SK-N-SH (cell line): ENCODE results near the gene HPCA. TPM values are rescaled to one million over a fixed set of nuclear protein-coding genes. Genes with fewer than 3 reads are reported as not detected.

Experiments used
- CTCF ChIA-PET: fragments of 300-600, 350-600 bp; formaldehyde crosslinking; extraction: SDS; loops from one replicate; lab custom pipeline; 2021; lab: Yijun Ruan, JAX
- POLR2A ChIA-PET: fragments of 350-600 bp; sonication (Branson Sonifier 250); formaldehyde crosslinking; extraction: SDS; loops from one replicate; lab custom pipeline; 2020; ENCODE audit warnings: antibody characterized with exemption, inconsistent platforms; lab: Yijun Ruan, JAX
- DNase-seq: peaks from one replicate; pipeline ENCODE4 v3.0.0; 2012
- H2AFZ ChIP-seq: fragments of 200-600 bp; sonication (generic); 2 replicates; pipeline ENCODE4 v1.8.1; 2016; ENCODE audit warnings: antibody characterized with exemption, mild to moderate bottlenecking, low read depth
- H3F3A ChIP-seq: fragments of 200-600 bp; sonication (generic); replicated peaks from 2 replicates; pipeline ENCODE3; 2016; ENCODE audit warnings: antibody characterized with exemption, mild to moderate bottlenecking; ENCODE audit not compliant: insufficient read depth
- H3K27ac ChIP-seq, 2 experiments: fragments of 200-500 bp in 1 of 2; fragments of 200-600 bp in 1 of 2; sonication (Bioruptor generic) in 1 of 2; sonication (generic), shearing (Covaris generic) in 1 of 2; 2 replicates each; pipeline versions ENCODE4 v1.5.1 to v1.6.1; 2014 to 2016; ENCODE audit warnings: low read depth in 2 of 2, inconsistent platforms in 1 of 2, low read length in 1 of 2, mild to moderate bottlenecking in 1 of 2, mixed read lengths in 1 of 2
- H3K27me3 ChIP-seq: fragments of 200-600 bp; sonication (generic), shearing (Covaris generic); 2 replicates; pipeline ENCODE4 v1.6.1; 2016; ENCODE audit warnings: mixed run types; ENCODE audit not compliant: insufficient read depth
- H3K36me3 ChIP-seq, 2 experiments: fragments of 200-500 bp in 1 of 2; fragments of 200-600 bp in 1 of 2; sonication (Bioruptor generic) in 1 of 2; sonication (generic) in 1 of 2; replicated peaks in 1 of 2; 2 replicates each; pipeline versions ENCODE3 to v1.5.1; 2014 to 2016; ENCODE audit warnings: low read length in 1 of 2, mild to moderate bottlenecking in 1 of 2; ENCODE audit not compliant: insufficient read depth in 2 of 2, control insufficient read depth in 1 of 2
- H3K4me1 ChIP-seq, 2 experiments: fragments of 200-500 bp in 1 of 2; fragments of 200-600 bp in 1 of 2; sonication (Bioruptor generic) in 1 of 2; sonication (generic), shearing (Covaris generic) in 1 of 2; 2 replicates each; pipeline versions ENCODE4 v1.5.1 to v1.6.1; 2014 to 2016; ENCODE audit warnings: low read depth in 1 of 2, low read length in 1 of 2, mixed run types in 1 of 2; ENCODE audit not compliant: insufficient read depth in 2 of 2, control insufficient read depth in 1 of 2
- H3K4me2 ChIP-seq: fragments of 200-600 bp; sonication (generic), shearing (Covaris generic); 2 replicates; pipeline ENCODE4 v1.6.1; 2017; ENCODE audit warnings: mixed run types
- H3K4me3 ChIP-seq, 2 experiments: fragments of 200-500 bp in 1 of 2; fragments of 200-600 bp in 1 of 2; sonication (Bioruptor generic) in 1 of 2; sonication (generic), shearing (Covaris generic) in 1 of 2; 2 replicates each; pipeline versions ENCODE4 v1.5.1 to v1.8.1; 2014 to 2016; ENCODE audit warnings: low read depth in 2 of 2, inconsistent platforms in 1 of 2, low read length in 1 of 2, mild to moderate bottlenecking in 1 of 2, mixed read lengths in 1 of 2, moderate library complexity in 1 of 2
- H3K79me2 ChIP-seq: fragments of 200-600 bp; sonication (generic); 2 replicates; pipeline ENCODE4 v1.8.1; 2017; ENCODE audit warnings: mild to moderate bottlenecking; ENCODE audit not compliant: insufficient read depth
- H3K9ac ChIP-seq: fragments of 200-600 bp; sonication (generic); 2 replicates; pipeline ENCODE4 v1.6.1; 2017; ENCODE audit warnings: mixed run types
- H3K9me2 ChIP-seq: fragments of 200-600 bp; sonication (generic); 2 replicates; pipeline ENCODE4 v1.6.1; 2017; ENCODE audit warnings: mixed run types
- H3K9me3 ChIP-seq: fragments of 200-600 bp; sonication (generic); 2 replicates; pipeline ENCODE4 v1.6.1; 2017; ENCODE audit warnings: mixed run types, mild to moderate bottlenecking, moderate library complexity
- H4K20me1 ChIP-seq: fragments of 200-600 bp; sonication (generic); 2 replicates; pipeline ENCODE4 v1.6.1; 2017; ENCODE audit warnings: mild to moderate bottlenecking, mixed run types; ENCODE audit not compliant: insufficient read depth
- GABPA ChIP-seq: IDR thresholded peaks from 2 replicates; pipeline ENCODE4 v1.4.0; 2012; ENCODE audit warnings: low read depth, mild to moderate bottlenecking
- JUND ChIP-seq: IDR thresholded peaks from 2 replicates; pipeline ENCODE4 v1.4.0; 2012
- NRF1 ChIP-seq: IDR thresholded peaks from 2 replicates; pipeline ENCODE4 v1.6.1; 2012; ENCODE audit warnings: low read depth, mild to moderate bottlenecking, low read length
- RXRA ChIP-seq: IDR thresholded peaks from 2 replicates; pipeline ENCODE4 v1.4.0; 2012; ENCODE audit warnings: low read depth, mild to moderate bottlenecking, borderline replicate concordance
- TEAD4 ChIP-seq: IDR thresholded peaks from 2 replicates; pipeline ENCODE4 v1.4.0; 2012; ENCODE audit warnings: mild to moderate bottlenecking, borderline replicate concordance; ENCODE audit not compliant: insufficient read depth
- WGBS: methylation state at CpG from one replicate; pipeline ENCODE4 v1.1.6; 2017; ENCODE audit warnings: low lambda C conversion rate; 5-methylcytosine and 5-hydroxymethylcytosine counted together
- polyA plus RNA-seq, 3 experiments: library from polyadenylated mRNA; depleted of rRNA; stranded (reverse); fragments of >200 nt; gene quantifications; 2 replicates each; pipeline ENCODE4 v1.2.3, GENCODE V29; 2012
- TF ChIP-seq, protein P1 (sequence below): fragments of 200-600 bp; sonication (generic); IDR thresholded peaks from 2 replicates; pipeline ENCODE4 v1.6.1; 2017; ENCODE audit warnings: antibody characterized with exemption, mild to moderate bottlenecking, moderate library complexity
- TF ChIP-seq, protein P2 (sequence below): IDR thresholded peaks from 2 replicates; pipeline ENCODE4; 2012

Gene HPCA
- polyA plus RNA-seq, 1 of the 3 experiments (the other 2 are of a cell fraction) = not detected

- Histone ChIP-seq H3K9me3 (no peaks in the 10 kb centered on the region), H2AFZ (no peak overlapping the region), H3K27ac (no peak overlapping the region), H4K20me1 (no peaks in the 10 kb centered on the region), H3F3A (peaks cover 7% of the 10 kb centered on the region), H3K9me2 (no peaks in the 10 kb centered on the region), H3K9ac (no peak overlapping the region), H3K79me2 (no peaks in the 10 kb centered on the region), H3K27me3 (no peaks in the 10 kb centered on the region), H3K4me3 (no peak overlapping the region), H3K4me2 (no peak overlapping the region), H3K4me1 (peaks cover 0 to 11% of the 10 kb centered on the region in 2 experiments; a peak in 1 of 4 replicates), H3K36me3 (no peaks in the 10 kb centered on the region)
- TF ChIP-seq NRF1 = no peak
- TF ChIP-seq GABPA = no peak
- no peak for TF ChIP-seq JUND
- TF ChIP-seq, protein P1, sequence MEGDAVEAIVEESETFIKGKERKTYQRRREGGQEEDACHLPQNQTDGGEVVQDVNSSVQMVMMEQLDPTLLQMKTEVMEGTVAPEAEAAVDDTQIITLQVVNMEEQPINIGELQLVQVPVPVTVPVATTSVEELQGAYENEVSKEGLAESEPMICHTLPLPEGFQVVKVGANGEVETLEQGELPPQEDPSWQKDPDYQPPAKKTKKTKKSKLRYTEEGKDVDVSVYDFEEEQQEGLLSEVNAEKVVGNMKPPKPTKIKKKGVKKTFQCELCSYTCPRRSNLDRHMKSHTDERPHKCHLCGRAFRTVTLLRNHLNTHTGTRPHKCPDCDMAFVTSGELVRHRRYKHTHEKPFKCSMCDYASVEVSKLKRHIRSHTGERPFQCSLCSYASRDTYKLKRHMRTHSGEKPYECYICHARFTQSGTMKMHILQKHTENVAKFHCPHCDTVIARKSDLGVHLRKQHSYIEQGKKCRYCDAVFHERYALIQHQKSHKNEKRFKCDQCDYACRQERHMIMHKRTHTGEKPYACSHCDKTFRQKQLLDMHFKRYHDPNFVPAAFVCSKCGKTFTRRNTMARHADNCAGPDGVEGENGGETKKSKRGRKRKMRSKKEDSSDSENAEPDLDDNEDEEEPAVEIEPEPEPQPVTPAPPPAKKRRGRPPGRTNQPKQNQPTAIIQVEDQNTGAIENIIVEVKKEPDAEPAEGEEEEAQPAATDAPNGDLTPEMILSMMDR = no peak
- no peak for TF ChIP-seq TEAD4
- TF ChIP-seq RXRA = no peak
- TF ChIP-seq, protein P2, sequence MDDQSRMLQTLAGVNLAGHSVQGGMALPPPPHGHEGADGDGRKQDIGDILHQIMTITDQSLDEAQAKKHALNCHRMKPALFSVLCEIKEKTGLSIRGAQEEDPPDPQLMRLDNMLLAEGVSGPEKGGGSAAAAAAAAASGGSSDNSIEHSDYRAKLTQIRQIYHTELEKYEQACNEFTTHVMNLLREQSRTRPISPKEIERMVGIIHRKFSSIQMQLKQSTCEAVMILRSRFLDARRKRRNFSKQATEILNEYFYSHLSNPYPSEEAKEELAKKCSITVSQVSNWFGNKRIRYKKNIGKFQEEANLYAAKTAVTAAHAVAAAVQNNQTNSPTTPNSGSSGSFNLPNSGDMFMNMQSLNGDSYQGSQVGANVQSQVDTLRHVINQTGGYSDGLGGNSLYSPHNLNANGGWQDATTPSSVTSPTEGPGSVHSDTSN = no peak
- ChIA-PET CTCF (interaction anchor here (0.6 to 2.3 kb wide), 3 partner anchors 13 to 178 kb away, joined by 3 to 7 read pairs (median 3); no protein-coding TSS in a partner anchor), POLR2A (no interaction called here)
- WGBS = 86% methylated on average over 7 of the region's 7 CpGs
- DNase-seq = no peak
Observed at GRCh38 chr1:32917521-32917920, 31.2 kb downstream of the HPCA start.

GRCh38 chr1:32918179-32918578 lies 31.9 kb downstream of the HPCA start:
- CTCF ChIA-PET = no interaction called here
- Histone ChIP-seq H3F3A (peaks cover 7% of the 10 kb centered on the region), H2AFZ (no peak overlapping the region), H3K36me3 (no peaks in the 10 kb centered on the region), H3K27ac (no peak overlapping the region), H3K4me2 (no peak overlapping the region), H3K9me2 (no peaks in the 10 kb centered on the region), H3K79me2 (no peaks in the 10 kb centered on the region), H3K9ac (no peak overlapping the region), H3K27me3 (no peaks in the 10 kb centered on the region), H3K4me1 (peaks cover 0 to 11% of the 10 kb centered on the region in 2 experiments; a peak in 1 of 4 replicates), H3K9me3 (no peaks in the 10 kb centered on the region), H3K4me3 (no peak overlapping the region), H4K20me1 (no peaks in the 10 kb centered on the region)
- no peak for TF ChIP-seq TEAD4
- WGBS = 33% methylated on average over 1 of the region's 1 CpG
- POLR2A ChIA-PET = no interaction called here
- DNase-seq = no peak
